ENCODE results near the gene FOXRED2. TPM values are rescaled to one million over a fixed set of nuclear protein-coding genes. Genes with fewer than 3 reads are reported as not detected.
"Not testable (repeated sequence)": the region's sequence is repeated elsewhere in the genome, so short reads cannot be mapped to it uniquely, and the experiment has no call there.

FOXRED2 gene
- total RNA-seq = 15.8 and 17.4 TPM in 2 replicates

GRCh38 chr22:36506637-36507517 is at the start of gene FOXRED2:
Gene FOXRED2, minus strand, starts transcription at chr22:36507040. Its CDS starts 618 bp downstream, at chr22:36506422.
- intact Hi-C loops (cut with micrococcal nuclease) = loop anchor here (1.0 kb wide), 2 partner anchors 22 to 119 kb away; partner anchors contain the start of gene EIF3D

- intact Hi-C loops (cut with micrococcal nuclease) = no loop called here
Measured at GRCh38 chr22:36554098-36554497, 47.3 kb upstream of the FOXRED2 start.

GRCh38 chr22:36552289-36552688 is 45.4 kb upstream of the FOXRED2 start:
- intact Hi-C loops (cut with micrococcal nuclease) = no loop called here

GRCh38 chr22:36550701-36551495 is 44.1 kb upstream of the FOXRED2 start:
- intact Hi-C loops (cut with micrococcal nuclease) = no loop called here

- intact Hi-C loops (cut with micrococcal nuclease) = no loop called here
Measured at GRCh38 chr22:36549033-36549432, 42.2 kb upstream of the FOXRED2 start.

GRCh38 chr22:36548606-36549005 is 41.8 kb upstream of the FOXRED2 start:
- intact Hi-C loops (cut with micrococcal nuclease) = no loop called here

- intact Hi-C loops (cut with micrococcal nuclease) = loop anchor here (1.0 kb wide), 1 partner anchor 309 kb away; no protein-coding TSS in a partner anchor
Measured at GRCh38 chr22:36546932-36547331, 40.1 kb upstream of the FOXRED2 start.

- intact Hi-C loops (cut with micrococcal nuclease) = loop anchor here (1.0 kb wide), 1 partner anchor 310 kb away; no protein-coding TSS in a partner anchor
Measured at GRCh38 chr22:36546092-36546804, 39.4 kb upstream of the FOXRED2 start.

GRCh38 chr22:36544107-36544620 is 37.3 kb upstream of the FOXRED2 start:
- intact Hi-C loops (cut with micrococcal nuclease) = no loop called here

- intact Hi-C loops (cut with micrococcal nuclease) = no loop called here
Measured at GRCh38 chr22:36541831-36542411, 35.1 kb upstream of the FOXRED2 start.

- intact Hi-C loops (cut with micrococcal nuclease) = no loop called here
Measured at GRCh38 chr22:36540867-36541642, 34.2 kb upstream of the FOXRED2 start.

GRCh38 chr22:36538529-36538928 is 31.7 kb upstream of the FOXRED2 start:
- intact Hi-C loops (cut with micrococcal nuclease) = no loop called here

- intact Hi-C loops (cut with micrococcal nuclease) = no loop called here
Measured at GRCh38 chr22:36536717-36537116, 29.9 kb upstream of the FOXRED2 start.

GRCh38 chr22:36533320-36533719 is 26.5 kb upstream of the FOXRED2 start:
- intact Hi-C loops (cut with micrococcal nuclease) = not testable (repeated sequence)

GRCh38 chr22:36532466-36532865 is 25.6 kb upstream of the FOXRED2 start:
- intact Hi-C loops (cut with micrococcal nuclease) = no loop called here

- intact Hi-C loops (cut with micrococcal nuclease) = loop anchor here (1.0 to 2.0 kb wide), 8 partner anchors 22 to 290 kb away; partner anchors contain the start of genes APOL2, FOXRED2, IFT27 and TXN2
Measured at GRCh38 chr22:36528795-36529751, 22.2 kb upstream of the FOXRED2 start, which contains the start of gene EIF3D. Gene EIF3D, minus strand, starts transcription at chr22:36529166. Its CDS starts 3,045 bp downstream, at chr22:36526121.

GRCh38 chr22:36528341-36528740 is 21.5 kb upstream of the FOXRED2 start:
- intact Hi-C loops (cut with micrococcal nuclease) = loop anchor here (2.0 kb wide), 2 partner anchors 198 to 290 kb away; partner anchors contain the start of gene APOL2

GRCh38 chr22:36522662-36523061 is 15.8 kb upstream of the FOXRED2 start:
- intact Hi-C loops (cut with micrococcal nuclease) = no loop called here
